Spinal cord (tissue), 10 donors: ENCODE results near the gene PLEKHJ1. TPM values are rescaled to one million over a fixed set of nuclear protein-coding genes. Genes with fewer than 3 reads are reported as not detected.

ENCODE experiments used
- DNase-seq, 6 donors: peaks; one replicate each; pipeline versions ENCODE4 v3.0.0 to v3.0.0-alpha.2; 2013 to 2015; ENCODE audit warnings: low spot score in 6 of 6, low read depth in 4 of 6
- H3K27ac ChIP-seq: one replicate; pipeline ENCODE4 v1.5.1; 2013; ENCODE audit warnings: low read depth, low read length, control low read depth
- H3K27me3 ChIP-seq: one replicate; pipeline ENCODE4 v1.6.1; 2013; ENCODE audit warnings: low read length; ENCODE audit not compliant: control insufficient read depth, insufficient read depth
- H3K36me3 ChIP-seq: one replicate; pipeline ENCODE4 v1.6.1; 2013; ENCODE audit warnings: low read length; ENCODE audit not compliant: control insufficient read depth, insufficient read depth
- H3K4me1 ChIP-seq: one replicate; pipeline ENCODE4 v1.6.1; 2013; ENCODE audit warnings: low read length; ENCODE audit not compliant: control insufficient read depth, insufficient read depth
- H3K4me3 ChIP-seq: one replicate; pipeline ENCODE4 v1.5.1; 2013; ENCODE audit warnings: low read depth, low read length, control low read depth
- H3K9me3 ChIP-seq: one replicate; pipeline ENCODE4 v1.6.1; 2013; ENCODE audit warnings: low read length; ENCODE audit not compliant: control insufficient read depth, insufficient read depth
- WGBS: methylation state at CpG from one replicate; pipeline ENCODE4 v1.1.5; 2013; ENCODE audit warnings: missing lambda C conversion rate; ENCODE audit not compliant: insufficient coverage; 5-methylcytosine and 5-hydroxymethylcytosine counted together
- polyA plus RNA-seq, 2 donors: library from polyadenylated mRNA; unstranded; fragments of 120-200 nt; gene quantifications; one replicate each; pipeline ENCODE4 v1.2.1, GENCODE V29; 2013; ENCODE audit not compliant: insufficient read length in 2 of 2
- total RNA-seq, 2 donors: library from RNA; depleted of rRNA in 1 of 2; stranded (reverse); fragments of 120-200 nt in 1 of 2; fragments of >200 nt in 1 of 2; gene quantifications; one replicate each; pipeline versions ENCODE4 v1.2.3 to v1.2.4, GENCODE V29; 2013 to 2014
- donor health status: healthy.

The PLEKHJ1 gene
- total and polyA plus RNA-seq, 4 donors: 46.5 to 106 (median 84.2) TPM

GRCh38 chr19:2212861-2213711 lies 23.0 kb downstream of the PLEKHJ1 start:
- 94% methylated on average over 21 of the region's 21 CpGs for WGBS
- Histone ChIP-seq H3K9me3 (no peaks in the 10 kb centered on the region), H3K27me3 (no peaks in the 10 kb centered on the region), H3K4me3 (no peak overlapping the region), H3K4me1 (no peaks in the 10 kb centered on the region), H3K27ac (no peak overlapping the region), H3K36me3 (peaks cover 100% of the 10 kb centered on the region)
- DNase-seq: no peak

GRCh38 chr19:2210987-2211740 lies 25.0 kb downstream of the PLEKHJ1 start:
- WGBS: 96% methylated on average over 33 of the region's 33 CpGs
- DNase-seq: no peak
- H3K4me1 ChIP-seq: no peaks in the 10 kb centered on the region
- H3K36me3 ChIP-seq: peaks cover 100% of the 10 kb centered on the region
- no peaks in the 10 kb centered on the region for H3K27me3 ChIP-seq
- H3K9me3 ChIP-seq: no peaks in the 10 kb centered on the region
- no peak overlapping the region for H3K27ac ChIP-seq
- H3K4me3 ChIP-seq: no peak overlapping the region

GRCh38 chr19:2210206-2210605 lies 25.9 kb downstream of the PLEKHJ1 start:
- H3K4me3 ChIP-seq: no peak overlapping the region
- H3K4me1 ChIP-seq: no peaks in the 10 kb centered on the region
- no peak for DNase-seq
- H3K27ac ChIP-seq: no peak overlapping the region
- WGBS: 93% methylated on average over 21 of the region's 21 CpGs
- peaks cover 98% of the 10 kb centered on the region for H3K36me3 ChIP-seq
- no peaks in the 10 kb centered on the region for H3K9me3 ChIP-seq
- H3K27me3 ChIP-seq: no peaks in the 10 kb centered on the region

- H3K4me1 ChIP-seq: no peaks in the 10 kb centered on the region
- WGBS: 92% methylated on average over 15 of the region's 17 CpGs
- no peak overlapping the region for H3K27ac ChIP-seq
- no peaks in the 10 kb centered on the region for H3K27me3 ChIP-seq
- no peak overlapping the region for H3K4me3 ChIP-seq
- H3K9me3 ChIP-seq: no peaks in the 10 kb centered on the region
- no peak for DNase-seq
- peaks cover 96% of the 10 kb centered on the region for H3K36me3 ChIP-seq
Measured at GRCh38 chr19:2209408-2209807, 26.7 kb downstream of the PLEKHJ1 start.

- no peak for DNase-seq
- Histone ChIP-seq H3K4me1 (no peaks in the 10 kb centered on the region), H3K27me3 (no peaks in the 10 kb centered on the region), H3K27ac (no peak overlapping the region), H3K36me3 (peaks cover 96% of the 10 kb centered on the region), H3K9me3 (no peaks in the 10 kb centered on the region), H3K4me3 (no peak overlapping the region)
- 85% methylated on average over 10 of the region's 10 CpGs for WGBS
Measured at GRCh38 chr19:2208975-2209374, 27.2 kb downstream of the PLEKHJ1 start.

GRCh38 chr19:2207991-2208860 lies 27.9 kb downstream of the PLEKHJ1 start:
- Histone ChIP-seq H3K9me3 (no peaks in the 10 kb centered on the region), H3K4me1 (no peaks in the 10 kb centered on the region), H3K27me3 (no peaks in the 10 kb centered on the region), H3K4me3 (no peak overlapping the region), H3K36me3 (peaks cover 96% of the 10 kb centered on the region), H3K27ac (no peak overlapping the region)
- no peak for DNase-seq
- WGBS: 79% methylated on average over 28 of the region's 36 CpGs

- H3K4me3 ChIP-seq: no peak overlapping the region
- no peak overlapping the region for H3K27ac ChIP-seq
- no peaks in the 10 kb centered on the region for H3K27me3 ChIP-seq
- no peaks in the 10 kb centered on the region for H3K4me1 ChIP-seq
- peaks cover 96% of the 10 kb centered on the region for H3K36me3 ChIP-seq
- no peak for DNase-seq
- H3K9me3 ChIP-seq: no peaks in the 10 kb centered on the region
- WGBS: 86% methylated on average over 6 of the region's 15 CpGs
Measured at GRCh38 chr19:2207008-2207407, 29.1 kb downstream of the PLEKHJ1 start.

- Histone ChIP-seq H3K9me3 (no peaks in the 10 kb centered on the region), H3K36me3 (peaks cover 94% of the 10 kb centered on the region), H3K27ac (no peak overlapping the region), H3K27me3 (no peaks in the 10 kb centered on the region), H3K4me1 (no peaks in the 10 kb centered on the region), H3K4me3 (no peak overlapping the region)
- DNase-seq: no peak
- WGBS: 86% methylated on average over 15 of the region's 15 CpGs
Measured at GRCh38 chr19:2202366-2202765, 33.8 kb downstream of the PLEKHJ1 start.

- DNase-seq: no peak
- H3K4me1 ChIP-seq: no peaks in the 10 kb centered on the region
- H3K27me3 ChIP-seq: no peaks in the 10 kb centered on the region
- H3K9me3 ChIP-seq: no peaks in the 10 kb centered on the region
- H3K36me3 ChIP-seq: peaks cover 94% of the 10 kb centered on the region
- WGBS: 96% methylated on average over 18 of the region's 21 CpGs
- H3K27ac ChIP-seq: no peak overlapping the region
- no peak overlapping the region for H3K4me3 ChIP-seq
Measured at GRCh38 chr19:2201473-2202148, 34.5 kb downstream of the PLEKHJ1 start.
